Immature natural killer cell (primary cell): ENCODE measurements around the gene CCR5AS.
"Not testable (repeated sequence)": the region's sequence is repeated elsewhere in the genome, so short reads cannot be mapped to it uniquely, and the experiment has no call there.

Experiments
- DNase-seq, 3 donors: peaks; one replicate each; pipeline ENCODE4 v3.0.0; 2022; ENCODE audit warnings: mixed read lengths in 1 of 3
- H3K27ac Mint-ChIP-seq, 6 donors: one replicate each; pipeline ENCODE4 v1.8.0; 2020; ENCODE audit warnings: mixed read lengths in 6 of 6, mild to moderate bottlenecking in 5 of 6, inconsistent platforms in 4 of 6, moderate library complexity in 3 of 6
- H3K27me3 Mint-ChIP-seq, 3 donors: one replicate each; pipeline ENCODE4 v1.8.0; 2020 to 2021; ENCODE audit warnings: low read depth in 3 of 3, mild to moderate bottlenecking in 3 of 3, mixed read lengths in 3 of 3, moderate library complexity in 3 of 3, inconsistent platforms in 1 of 3
- H3K36me3 Mint-ChIP-seq, 3 donors: one replicate each; pipeline ENCODE4 v1.8.0; 2020; ENCODE audit warnings: mixed read lengths in 3 of 3, inconsistent platforms in 2 of 3, mild to moderate bottlenecking in 2 of 3
- H3K4me1 Mint-ChIP-seq, 2 donors: one replicate each; pipeline ENCODE4 v1.8.0; 2020; ENCODE audit warnings: inconsistent platforms in 2 of 2, mild to moderate bottlenecking in 2 of 2, mixed read lengths in 2 of 2, moderate library complexity in 1 of 2
- H3K4me3 Mint-ChIP-seq, 5 donors: one replicate each; pipeline ENCODE4 v1.8.0; 2020; ENCODE audit warnings: mild to moderate bottlenecking in 5 of 5, mixed read lengths in 5 of 5, inconsistent platforms in 3 of 5, moderate library complexity in 3 of 5
- H3K9me3 Mint-ChIP-seq, 6 donors: one replicate each; pipeline ENCODE4 v1.8.0; 2020; ENCODE audit warnings: mild to moderate bottlenecking in 6 of 6, mixed read lengths in 6 of 6, inconsistent platforms in 4 of 6, moderate library complexity in 3 of 6

Gene CCR5AS

DNA sequence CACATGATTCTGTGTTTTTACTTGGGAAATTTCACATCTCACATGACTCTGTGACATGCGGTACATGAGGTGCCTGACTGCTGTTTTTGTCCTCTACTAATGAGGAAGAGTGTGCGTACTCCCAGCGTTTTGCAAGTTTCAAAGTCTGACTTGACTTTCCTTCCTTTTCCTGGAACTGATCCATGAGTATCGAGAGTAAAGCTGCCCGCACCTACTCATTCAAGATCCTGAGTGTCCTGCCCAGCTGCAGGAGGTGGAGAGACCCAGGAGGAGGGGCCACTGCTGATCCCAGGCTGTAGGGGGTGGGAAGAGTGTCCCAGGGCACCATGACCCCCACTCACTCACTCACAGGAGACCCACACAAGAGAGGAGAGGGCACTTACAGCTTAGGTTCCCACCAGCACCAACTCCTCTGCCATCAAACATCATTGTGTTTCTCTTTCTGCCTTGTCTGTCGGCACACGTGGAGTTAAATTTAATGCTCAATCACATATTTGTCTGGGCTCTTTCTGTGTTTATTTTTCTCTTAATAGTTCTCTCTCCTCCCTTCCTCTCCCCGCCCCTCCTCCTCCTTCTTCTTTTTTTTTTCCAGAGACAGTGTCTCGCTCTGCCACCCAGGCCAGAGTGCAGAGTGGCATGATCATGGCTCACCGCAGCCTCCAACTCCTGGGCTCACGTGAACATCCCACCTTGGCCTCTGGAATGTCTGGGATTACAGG lies 1.4 kb downstream of the CCR5AS start:
- Mint-ChIP-seq H3K4me3 (no peak overlapping the region), H3K4me1 (peaks cover 29 to 37% of the 10 kb centered on the region in 2 donors), H3K27ac (peak overlapping the region in 4 of 6 donors; percentile 34 to 92 (median 85)), H3K9me3 (no peaks in the 10 kb centered on the region), H3K36me3 (no peaks in the 10 kb centered on the region), H3K27me3 (peaks cover 0 to 3% (median 3%) of the 10 kb centered on the region in 3 donors)
- DNase-seq = no peak

DNA sequence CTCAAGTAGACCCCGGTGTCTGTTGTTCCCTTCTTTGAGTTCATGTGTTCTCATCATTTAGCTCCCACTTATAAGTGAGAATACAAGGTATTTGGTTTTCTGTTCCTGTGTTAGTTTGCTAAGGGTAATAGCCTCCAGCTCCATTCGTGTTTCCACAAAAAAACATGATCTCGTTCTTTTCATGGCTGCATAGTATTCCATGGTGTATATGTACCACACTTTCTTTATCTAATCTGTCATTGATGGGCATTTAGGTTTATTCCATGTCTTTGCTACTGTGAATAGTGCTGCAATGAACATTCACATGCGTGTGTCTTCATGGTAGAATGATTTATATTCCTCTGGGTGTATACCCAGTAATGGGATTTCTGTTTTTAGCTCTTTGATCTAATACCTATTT lies 4.0 kb downstream of the CCR5AS start:
- not testable (repeated sequence) for H3K27me3 Mint-ChIP-seq, H3K27ac Mint-ChIP-seq, H3K4me3 Mint-ChIP-seq, H3K36me3 Mint-ChIP-seq, DNase-seq, H3K9me3 Mint-ChIP-seq
- peaks cover 13% of the 10 kb centered on the region in 2 donors for H3K4me1 Mint-ChIP-seq

DNA sequence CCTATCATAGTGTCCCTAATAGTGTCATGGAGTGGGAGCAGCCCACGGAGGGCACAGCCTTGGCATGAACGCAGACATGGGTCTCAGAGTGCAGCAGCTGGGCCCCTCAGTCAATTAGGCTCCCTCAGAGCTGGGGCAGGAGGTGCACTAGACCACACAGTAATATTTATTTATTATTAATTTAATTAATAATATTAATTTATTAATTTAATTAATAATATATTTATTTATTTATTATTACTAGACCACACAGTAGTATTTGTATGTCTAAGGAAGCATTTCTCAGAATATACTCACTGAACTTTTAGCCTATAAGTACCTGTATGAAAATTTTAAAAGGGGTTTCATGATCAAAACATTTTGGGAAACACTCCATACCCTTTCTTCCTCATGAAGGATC lies 5.3 kb downstream of the CCR5AS start:
- Mint-ChIP-seq H3K27me3 (peaks cover 0 to 5% (median 1%) of the 10 kb centered on the region in 3 donors), H3K9me3 (no peaks in the 10 kb centered on the region), H3K36me3 (no peaks in the 10 kb centered on the region), H3K4me1 (peaks cover 6 to 7% of the 10 kb centered on the region in 2 donors), H3K4me3 (no peak overlapping the region), H3K27ac (no peak overlapping the region)
- DNase-seq = no peak

DNA sequence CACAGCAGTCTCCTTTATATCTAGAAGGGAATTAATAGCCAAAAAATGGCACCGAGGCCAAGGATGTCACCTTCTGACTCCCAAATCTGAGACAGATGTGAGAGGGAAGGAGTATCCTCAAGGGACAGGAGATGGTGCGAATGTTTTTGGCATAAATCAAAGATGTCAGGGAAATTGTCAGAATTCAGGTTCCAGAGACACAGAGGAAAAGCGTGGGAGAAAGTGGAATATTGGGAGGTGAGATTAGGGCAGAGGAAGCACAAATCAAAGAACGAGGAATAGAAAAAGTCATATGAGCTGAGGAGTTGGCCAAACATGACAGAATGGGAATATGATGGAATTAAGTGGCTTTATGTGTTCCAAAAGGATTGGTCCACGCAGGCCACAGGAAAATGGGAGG lies 6.0 kb downstream of the CCR5AS start:
- no peaks in the 10 kb centered on the region for H3K9me3 Mint-ChIP-seq
- H3K27me3 Mint-ChIP-seq = peaks cover 0 to 5% (median 1%) of the 10 kb centered on the region in 3 donors
- no peak overlapping the region for H3K4me3 Mint-ChIP-seq
- H3K27ac Mint-ChIP-seq = no peak overlapping the region
- H3K4me1 Mint-ChIP-seq = peaks cover 13% of the 10 kb centered on the region in 2 donors
- no peak for DNase-seq
- no peaks in the 10 kb centered on the region for H3K36me3 Mint-ChIP-seq

DNA sequence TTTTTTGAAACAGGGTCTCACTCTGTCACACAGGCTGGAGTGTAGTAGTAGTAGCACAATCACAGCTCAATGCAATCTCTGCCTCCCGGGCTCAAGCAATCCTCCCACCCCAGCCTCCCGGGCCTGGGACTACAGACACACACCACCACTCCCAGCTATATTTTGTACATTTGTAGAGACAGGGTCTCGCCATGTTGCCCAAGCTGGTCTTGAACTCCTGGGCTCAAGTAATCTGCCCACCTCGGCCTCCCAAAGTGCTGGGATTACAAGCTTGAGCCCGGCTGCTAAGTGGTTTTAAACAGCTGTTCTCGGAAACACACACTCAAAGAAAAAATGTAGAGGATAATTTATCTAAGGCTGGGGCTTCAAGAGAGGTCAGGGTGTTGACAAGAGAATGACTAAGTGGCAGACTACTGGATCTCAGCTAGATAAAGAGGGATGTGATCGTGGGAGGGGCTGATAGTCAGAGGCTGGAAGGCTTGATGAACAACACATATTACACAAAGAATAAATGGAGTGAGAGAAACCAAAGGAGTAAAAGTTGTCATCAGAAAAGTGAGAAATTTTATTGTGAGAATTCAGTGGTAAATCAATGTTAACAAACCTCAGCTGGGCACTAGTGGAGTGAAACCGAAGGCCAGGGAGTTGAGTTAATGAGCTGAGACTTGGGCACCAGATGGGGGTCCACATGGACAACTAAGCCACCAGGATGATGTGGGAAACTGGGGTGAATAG lies 6.7 kb downstream of the CCR5AS start:
- Mint-ChIP-seq H3K4me3 (no peak overlapping the region), H3K36me3 (no peaks in the 10 kb centered on the region), H3K4me1 (peaks cover 13 to 19% of the 10 kb centered on the region in 2 donors), H3K27ac (no peak overlapping the region), H3K27me3 (peaks cover 0 to 5% (median 1%) of the 10 kb centered on the region in 3 donors), H3K9me3 (no peaks in the 10 kb centered on the region)
- no peak for DNase-seq

DNA sequence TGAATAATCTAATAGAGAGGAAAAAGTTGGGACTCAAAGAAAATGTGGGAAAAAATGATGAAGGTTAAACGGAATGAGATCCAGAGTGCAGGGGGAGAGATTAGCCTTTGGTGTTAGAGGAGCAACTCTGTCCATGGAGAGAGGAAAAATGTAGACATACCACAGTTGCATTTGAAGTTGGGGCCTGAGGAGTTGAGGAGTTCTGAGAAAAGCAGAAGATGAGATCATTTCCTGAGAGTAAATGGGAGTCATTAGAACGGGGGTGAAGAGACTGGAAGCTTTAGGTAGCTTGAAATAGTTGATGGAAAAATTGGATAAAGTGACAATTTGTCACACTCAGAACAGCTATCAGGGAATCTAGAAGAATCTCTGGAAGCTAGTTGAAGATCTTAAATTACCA lies 7.3 kb downstream of the CCR5AS start:
- Mint-ChIP-seq H3K4me1 (peaks cover 13 to 21% of the 10 kb centered on the region in 2 donors), H3K9me3 (no peaks in the 10 kb centered on the region), H3K4me3 (no peak overlapping the region), H3K27ac (no peak overlapping the region), H3K36me3 (no peaks in the 10 kb centered on the region), H3K27me3 (peaks cover 0 to 5% (median under 1%) of the 10 kb centered on the region in 3 donors)
- no peak for DNase-seq

DNA sequence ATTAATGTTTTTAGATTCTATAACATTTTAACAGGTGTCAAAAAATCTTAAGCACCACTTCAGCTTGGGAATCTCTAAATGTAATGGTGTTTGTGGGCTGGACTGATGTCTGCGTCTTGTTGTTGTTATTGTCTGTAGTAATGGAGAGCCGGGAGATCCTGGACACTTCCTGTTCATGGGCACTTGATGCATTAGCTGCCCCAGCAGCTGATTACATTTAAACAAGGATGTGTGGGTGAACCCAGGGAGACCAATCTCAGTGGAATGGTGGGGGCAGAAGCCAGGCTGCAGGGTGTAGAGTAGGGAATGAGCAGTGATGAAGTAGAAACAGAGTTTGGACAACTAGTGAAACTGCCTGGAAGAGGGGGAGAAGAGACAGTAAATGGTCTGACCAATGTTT lies 7.8 kb downstream of the CCR5AS start:
- H3K9me3 Mint-ChIP-seq = no peaks in the 10 kb centered on the region
- no peaks in the 10 kb centered on the region for H3K36me3 Mint-ChIP-seq
- DNase-seq = no peak
- peaks cover 13 to 21% of the 10 kb centered on the region in 2 donors for H3K4me1 Mint-ChIP-seq
- no peak overlapping the region for H3K27ac Mint-ChIP-seq
- H3K27me3 Mint-ChIP-seq = peaks cover 0 to 5% (median 0%) of the 10 kb centered on the region in 3 donors
- H3K4me3 Mint-ChIP-seq = no peak overlapping the region

DNA sequence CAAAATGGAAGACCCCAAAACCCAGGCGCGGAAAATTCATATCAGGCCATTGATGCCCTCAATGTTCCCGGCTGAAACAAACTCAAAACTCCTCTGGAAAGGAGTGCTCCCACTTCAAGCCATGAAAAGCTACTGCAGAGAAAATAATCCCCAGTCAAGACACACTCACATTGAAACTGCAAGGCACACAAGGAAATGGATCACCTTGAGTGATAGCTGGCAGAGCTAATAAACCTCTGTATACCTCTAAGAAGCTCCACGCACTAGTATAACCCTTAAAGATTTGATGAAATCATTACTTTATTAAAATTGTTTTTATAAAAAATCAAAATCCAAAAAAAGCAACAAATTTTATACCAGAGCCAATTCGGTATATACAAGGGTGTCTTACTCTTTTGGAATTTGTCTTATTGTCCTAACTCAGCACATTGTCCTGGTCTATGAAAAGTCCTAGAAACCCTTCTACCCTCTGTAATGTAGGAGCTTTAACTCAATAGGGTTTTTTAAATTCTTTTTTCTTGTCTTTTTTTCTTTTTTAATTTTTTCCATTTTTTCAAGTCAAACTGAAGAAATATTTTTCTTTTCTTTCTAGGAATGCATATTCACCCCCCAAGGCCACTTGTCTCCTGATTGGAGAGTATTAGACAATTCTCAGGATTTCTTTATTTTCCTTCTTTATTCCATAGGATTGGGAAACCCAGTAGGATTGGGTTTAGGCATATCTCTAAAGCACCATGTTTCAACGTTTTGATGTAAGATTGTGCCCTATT lies 8.5 kb downstream of the CCR5AS start:
- H3K27ac Mint-ChIP-seq = no peak overlapping the region
- peaks cover 0 to 5% (median 0%) of the 10 kb centered on the region in 3 donors for H3K27me3 Mint-ChIP-seq
- H3K4me1 Mint-ChIP-seq = peaks cover 13 to 21% of the 10 kb centered on the region in 2 donors
- DNase-seq = no peak
- no peaks in the 10 kb centered on the region for H3K36me3 Mint-ChIP-seq
- no peak overlapping the region for H3K4me3 Mint-ChIP-seq
- H3K9me3 Mint-ChIP-seq = no peaks in the 10 kb centered on the region

DNA sequence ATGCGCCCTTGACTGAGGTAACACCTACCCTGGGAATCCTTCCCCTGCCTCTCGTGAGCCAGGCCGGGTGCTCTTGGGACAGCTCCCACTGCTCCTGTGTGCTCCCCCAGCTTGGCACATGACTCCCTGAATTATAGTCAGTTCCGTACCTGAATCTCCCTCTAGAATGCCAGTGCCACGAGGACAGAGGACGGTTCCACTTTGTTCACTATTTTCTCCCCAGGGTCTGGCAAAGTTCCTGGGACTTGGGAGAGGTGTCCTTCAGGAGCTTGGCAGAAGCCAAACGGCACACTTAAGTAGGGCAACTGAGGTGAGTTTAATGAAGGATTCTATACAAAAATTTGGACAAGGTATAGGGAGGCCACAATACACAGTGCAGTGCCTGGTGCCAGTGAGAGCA lies 9.8 kb downstream of the CCR5AS start:
- no peak for DNase-seq

DNA sequence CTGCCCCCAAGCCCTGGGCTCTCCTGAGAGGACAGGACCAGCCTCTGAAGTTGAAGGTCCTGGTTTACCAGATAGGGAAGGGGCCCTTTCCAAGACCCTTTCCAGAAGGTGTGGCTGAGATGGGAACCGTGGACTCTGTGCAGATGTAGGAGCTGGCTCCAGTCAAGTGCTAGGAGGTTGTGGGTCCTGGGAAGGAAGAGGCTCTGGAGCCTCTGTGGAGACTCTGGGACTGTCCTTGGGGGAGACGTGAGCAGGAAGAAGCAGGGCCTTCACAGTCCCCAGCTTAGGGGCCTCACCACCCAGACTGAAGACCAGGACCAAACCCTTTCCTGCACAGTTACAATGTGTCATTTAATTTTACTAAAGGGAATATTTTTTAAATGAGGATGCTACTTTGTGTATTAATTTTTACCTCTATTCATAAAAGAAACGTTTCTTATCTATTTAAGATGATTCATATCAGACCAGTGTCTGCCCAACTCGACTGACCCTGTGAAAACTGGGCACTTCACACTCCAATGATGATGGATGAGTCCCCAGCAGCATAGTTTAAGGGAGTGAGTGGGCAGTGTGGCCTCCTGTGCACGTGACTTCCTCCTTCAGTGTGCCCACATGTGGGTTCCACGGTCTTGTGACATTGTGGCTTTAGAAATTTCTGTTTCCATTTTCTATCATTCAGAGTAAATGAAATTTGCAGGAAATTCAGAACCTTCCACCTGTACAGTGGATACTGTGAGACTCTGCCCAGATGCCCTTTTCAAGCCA lies 10.9 kb downstream of the CCR5AS start:
- H3K9me3 Mint-ChIP-seq = no peaks in the 10 kb centered on the region
- DNase-seq = peak in 2 of 3 donors; percentile 12 to 24
- H3K27ac Mint-ChIP-seq = no peak overlapping the region
- H3K27me3 Mint-ChIP-seq = peaks cover 0 to 2% (median 0%) of the 10 kb centered on the region in 3 donors
- no peak overlapping the region for H3K4me3 Mint-ChIP-seq
- no peaks in the 10 kb centered on the region for H3K36me3 Mint-ChIP-seq
- peaks cover 13 to 21% of the 10 kb centered on the region in 2 donors for H3K4me1 Mint-ChIP-seq

More for the DNA sequence above, 9.8 kb downstream of the CCR5AS start:
- no peaks in the 10 kb centered on the region for H3K36me3 Mint-ChIP-seq
- H3K27me3 Mint-ChIP-seq = peaks cover 0 to 2% (median 0%) of the 10 kb centered on the region in 3 donors
- no peak overlapping the region for H3K27ac Mint-ChIP-seq
- peaks cover 13 to 21% of the 10 kb centered on the region in 2 donors for H3K4me1 Mint-ChIP-seq
- H3K4me3 Mint-ChIP-seq = no peak overlapping the region
- no peaks in the 10 kb centered on the region for H3K9me3 Mint-ChIP-seq

DNA sequence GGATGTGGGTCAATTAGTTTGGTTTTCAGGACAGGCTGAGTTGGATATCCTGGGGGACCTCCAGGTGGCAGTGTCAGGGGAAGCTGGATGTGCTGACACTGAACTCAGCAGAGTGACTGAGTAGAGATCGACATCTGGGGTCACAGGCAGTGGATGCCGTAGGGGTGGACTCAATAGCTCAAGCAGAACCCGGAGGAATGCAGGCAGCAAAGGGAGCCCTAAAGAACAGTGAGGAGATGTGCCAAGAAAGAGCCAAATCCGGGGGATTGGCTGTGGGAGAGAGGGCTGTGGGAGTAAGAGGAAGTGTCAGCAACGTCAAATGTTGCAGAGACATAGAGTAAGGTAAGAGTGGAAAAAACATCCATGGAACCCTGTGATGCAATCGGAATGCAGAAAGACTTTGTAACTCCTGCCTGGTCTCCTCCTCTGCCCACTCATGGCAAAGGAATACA lies 11.6 kb downstream of the CCR5AS start:
- H3K27ac Mint-ChIP-seq = peak overlapping the region in 2 of 6 donors; percentile 70 to 75
- no peak for DNase-seq
- H3K9me3 Mint-ChIP-seq = no peaks in the 10 kb centered on the region
- peaks cover 13 to 21% of the 10 kb centered on the region in 2 donors for H3K4me1 Mint-ChIP-seq
- H3K36me3 Mint-ChIP-seq = no peaks in the 10 kb centered on the region
- H3K27me3 Mint-ChIP-seq = peaks cover 0 to 2% (median 0%) of the 10 kb centered on the region in 3 donors
- H3K4me3 Mint-ChIP-seq = no peak overlapping the region

DNA sequence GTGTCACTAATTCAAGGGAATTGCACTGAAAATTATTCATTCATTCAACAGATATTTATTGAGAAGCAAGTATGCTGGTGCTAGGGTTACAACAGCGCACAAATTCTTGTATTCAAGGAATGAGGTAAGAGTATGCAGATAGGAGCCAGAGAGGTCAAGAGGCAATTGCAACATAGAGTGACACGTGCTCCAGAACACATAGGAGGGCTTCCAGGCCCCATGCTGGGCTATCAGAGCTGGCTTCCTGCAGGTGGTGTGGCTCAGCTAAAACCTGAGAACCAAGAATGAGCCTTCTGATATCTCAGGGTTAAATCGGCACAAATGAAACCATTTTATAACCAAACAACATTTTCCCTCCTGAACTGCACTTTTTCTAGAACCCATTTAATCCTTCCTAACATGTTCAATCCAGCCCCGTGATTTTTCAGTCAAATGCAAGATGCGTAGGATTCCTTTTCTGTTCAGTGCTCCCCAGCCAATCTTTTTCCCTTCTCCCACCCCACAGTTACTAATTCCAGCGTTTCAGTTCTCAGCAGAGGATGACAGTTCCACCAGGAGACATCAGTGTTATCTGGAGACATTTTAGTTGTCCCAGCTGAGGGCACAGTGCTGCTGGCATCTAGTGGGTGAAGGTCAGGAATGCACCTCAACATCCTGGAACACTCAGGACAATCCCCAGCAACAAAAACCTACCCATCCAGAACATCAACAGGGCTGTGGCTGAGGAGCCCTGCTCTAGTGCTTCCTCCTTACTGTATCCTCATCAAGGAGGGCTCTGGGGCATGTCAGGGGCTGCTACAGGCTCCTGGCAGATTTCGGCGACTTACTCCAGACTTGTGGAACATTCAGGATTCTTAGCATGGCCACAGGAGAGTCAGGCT lies 13.1 kb downstream of the CCR5AS start:
- peaks cover 13 to 21% of the 10 kb centered on the region in 2 donors for H3K4me1 Mint-ChIP-seq
- H3K9me3 Mint-ChIP-seq = no peaks in the 10 kb centered on the region
- no peaks in the 10 kb centered on the region for H3K36me3 Mint-ChIP-seq
- DNase-seq = no peak
- no peak overlapping the region for H3K27ac Mint-ChIP-seq
- peaks cover 0 to 2% (median 0%) of the 10 kb centered on the region in 3 donors for H3K27me3 Mint-ChIP-seq
- no peak overlapping the region for H3K4me3 Mint-ChIP-seq
